Coronary artery (tissue), 2 donors: ENCODE results near the gene SLC36A2.

Source experiments
- DNase-seq: peaks from one replicate; pipeline ENCODE4 v3.0.0-alpha.2; 2017; ENCODE audit warnings: low spot score
- H3K27ac ChIP-seq, 2 donors: fragments of 200-600 bp; sonication (generic); one replicate each; pipeline ENCODE4 v1.5.1; 2016 to 2019
- H3K4me3 ChIP-seq: fragments of 200-600 bp; sonication (generic); 2 replicates; pipeline ENCODE4 v1.5.1; 2016; ENCODE audit warnings: mild to moderate bottlenecking, moderate library complexity
- CTCF ChIP-seq: fragments of 200-600 bp; sonication (generic); IDR thresholded peaks from one replicate; pipeline ENCODE4 v1.5.1; 2019; ENCODE audit warnings: antibody characterized with exemption

Gene SLC36A2

GRCh38 chr5:151347369-151347768 lies at the start of gene SLC36A2:
Gene SLC36A2, minus strand, starts transcription at chr5:151347559. Its CDS starts 99 bp downstream, at chr5:151347460.
- Histone ChIP-seq H3K4me3 (no peak within 1 kb of the TSS), H3K27ac (no peak within 1 kb of the TSS)
- no peak for TF ChIP-seq CTCF
- no peak for DNase-seq

- no peak overlapping the region for H3K27ac ChIP-seq
- no peak overlapping the region for H3K4me3 ChIP-seq
- no peak for DNase-seq
- no peak for TF ChIP-seq CTCF
Observed at GRCh38 chr5:151388960-151389359, 41.6 kb upstream of the SLC36A2 start.

GRCh38 chr5:151384106-151384505 lies 36.7 kb upstream of the SLC36A2 start:
- Histone ChIP-seq H3K4me3 (no peak overlapping the region), H3K27ac (no peak overlapping the region)
- no peak for DNase-seq
- TF ChIP-seq CTCF: no peak

GRCh38 chr5:151383011-151383410 lies 35.7 kb upstream of the SLC36A2 start:
- no peak overlapping the region for H3K27ac ChIP-seq
- no peak for TF ChIP-seq CTCF
- no peak overlapping the region for H3K4me3 ChIP-seq
- DNase-seq: no peak

GRCh38 chr5:151382576-151382975 lies 35.2 kb upstream of the SLC36A2 start:
- H3K27ac ChIP-seq: no peak overlapping the region
- H3K4me3 ChIP-seq: no peak overlapping the region
- TF ChIP-seq CTCF: no peak
- DNase-seq: no peak

GRCh38 chr5:151381899-151382298 lies 34.5 kb upstream of the SLC36A2 start:
- H3K27ac ChIP-seq: no peak overlapping the region
- DNase-seq: no peak
- H3K4me3 ChIP-seq: no peak overlapping the region
- no peak for TF ChIP-seq CTCF

- no peak for TF ChIP-seq CTCF
- DNase-seq: no peak
- H3K4me3 ChIP-seq: no peak overlapping the region
- H3K27ac ChIP-seq: no peak overlapping the region
Observed at GRCh38 chr5:151378616-151379015, 31.3 kb upstream of the SLC36A2 start.
